HepG2 (cell line): ENCODE results near the gene ENO3. TPM values are rescaled to one million over a fixed set of nuclear protein-coding genes. Genes with fewer than 3 reads are reported as not detected.

Source experiments
- AGO1 ChIP-seq: fragments of 200-400 bp; formaldehyde crosslinking; IDR thresholded peaks from 2 replicates; pipeline ENCODE4 v1.6.1; 2017; ENCODE audit warnings: mild to moderate bottlenecking, low read depth, low read length, moderate library complexity; ENCODE audit not compliant: poor library complexity, severe bottlenecking
- DPF2 ChIP-seq: sonication (generic); formaldehyde crosslinking; IDR thresholded peaks from 2 replicates; pipeline ENCODE4 v1.4.0; 2020; ENCODE audit warnings: mild to moderate bottlenecking, low read depth, missing genetic modification reagents, borderline replicate concordance
- ELF3 ChIP-seq: IDR thresholded peaks from 2 replicates; pipeline ENCODE4 v1.6.1; 2016; ENCODE audit warnings: missing genetic modification reagents, missing compliant biosample characterization
- HCFC1 ChIP-seq: fragments of 150-350 bp; IDR thresholded peaks from 2 replicates; pipeline ENCODE4 v1.6.1; 2014; ENCODE audit warnings: low read depth, low read length
- HDAC2 ChIP-seq: sonication (generic); formaldehyde crosslinking; IDR thresholded peaks from 2 replicates; pipeline ENCODE4 v1.4.0; 2020; ENCODE audit warnings: missing genetic modification reagents
- HNRNPK ChIP-seq: fragments of 200-400 bp; formaldehyde crosslinking; IDR thresholded peaks from 2 replicates; pipeline ENCODE4 v1.6.1; 2018; ENCODE audit warnings: low read length, low read depth, moderate library complexity, mild to moderate bottlenecking; ENCODE audit not compliant: poor library complexity, severe bottlenecking
- HOXD1 ChIP-seq: sonication (generic); formaldehyde crosslinking; IDR thresholded peaks from 2 replicates; pipeline ENCODE4 v1.5.0; 2020; ENCODE audit warnings: missing genetic modification reagents
- MTF1 ChIP-seq: sonication (generic); formaldehyde crosslinking; IDR thresholded peaks from 2 replicates; pipeline ENCODE4 v1.5.0; 2020; ENCODE audit warnings: missing genetic modification reagents
- MXI1 ChIP-seq: IDR thresholded peaks from 3 replicates; pipeline ENCODE4 v1.6.1; 2012; ENCODE audit warnings: low read depth, low read length, inconsistent platforms, borderline replicate concordance
- NFYB ChIP-seq: sonication (generic); formaldehyde crosslinking; IDR thresholded peaks from 2 replicates; pipeline ENCODE4 v1.4.0; 2020; ENCODE audit warnings: missing genetic modification reagents
- RBFOX2 ChIP-seq: fragments of 200-400 bp; formaldehyde crosslinking; IDR thresholded peaks from 2 replicates; pipeline ENCODE4 v1.6.1; 2017; ENCODE audit warnings: low read depth, mild to moderate bottlenecking, low read length
- SALL1 ChIP-seq: sonication (generic); formaldehyde crosslinking; IDR thresholded peaks from 2 replicates; pipeline ENCODE4 v1.8.0; 2022; ENCODE audit warnings: mild to moderate bottlenecking, missing genetic modification reagents
- SPEN ChIP-seq: sonication (generic); formaldehyde crosslinking; IDR thresholded peaks from 2 replicates; pipeline ENCODE4 v1.5.1; 2020; ENCODE audit warnings: low read depth, mild to moderate bottlenecking, missing genetic modification reagents
- TOPORS ChIP-seq: sonication (generic); formaldehyde crosslinking; IDR thresholded peaks from 2 replicates; pipeline ENCODE4 v1.8.0; 2023; ENCODE audit warnings: mild to moderate bottlenecking, missing genetic modification reagents
- TSC22D2 ChIP-seq: sonication (generic); formaldehyde crosslinking; IDR thresholded peaks from 2 replicates; pipeline ENCODE4 v1.5.1; 2020; ENCODE audit warnings: missing genetic modification reagents, mild to moderate bottlenecking, borderline replicate concordance
- XRCC5 ChIP-seq: fragments of 200-400 bp; formaldehyde crosslinking; optimal IDR thresholded peaks from 2 replicates; pipeline ENCODE3; 2017; ENCODE audit warnings: mild to moderate bottlenecking, low read length
- ZBTB1 ChIP-seq: sonication (generic); formaldehyde crosslinking; IDR thresholded peaks from 2 replicates; pipeline ENCODE4 v1.4.0; 2020; ENCODE audit warnings: missing genetic modification reagents, borderline replicate concordance
- ZBTB21 ChIP-seq: sonication (generic); formaldehyde crosslinking; IDR thresholded peaks from 2 replicates; pipeline ENCODE4 v1.4.0; 2020; ENCODE audit warnings: missing genetic modification reagents
- ZIK1 ChIP-seq: sonication (generic); formaldehyde crosslinking; IDR thresholded peaks from 2 replicates; pipeline ENCODE4 v1.5.0; 2020; ENCODE audit warnings: mild to moderate bottlenecking, low read depth, missing genetic modification reagents, borderline replicate concordance
- ZNF589 ChIP-seq: sonication (generic); formaldehyde crosslinking; conservative IDR thresholded peaks from 2 replicates; pipeline ENCODE4 v1.8.0; 2022; ENCODE audit warnings: mild to moderate bottlenecking, moderate library complexity, missing genetic modification reagents
- ZNF670 ChIP-seq: sonication (generic); formaldehyde crosslinking; IDR thresholded peaks from 2 replicates; pipeline ENCODE4 v1.8.0; 2022; ENCODE audit warnings: mild to moderate bottlenecking, missing genetic modification reagents, borderline replicate concordance
- ZSCAN30 ChIP-seq: sonication (generic); formaldehyde crosslinking; IDR thresholded peaks from 2 replicates; pipeline ENCODE4 v1.5.0; 2020; ENCODE audit warnings: mild to moderate bottlenecking, missing genetic modification reagents
- ZSCAN9 ChIP-seq: IDR thresholded peaks from 2 replicates; pipeline ENCODE4 v1.6.1; 2016; ENCODE audit warnings: borderline replicate concordance
- polyA plus RNA-seq, 8 experiments: library from polyadenylated mRNA; depleted of rRNA in 3 of 8; stranded (reverse) in 7 of 8; unstranded in 1 of 8; fragments of >200 nt; fragmentation: Illumina TruSeq in 4 of 8; extraction: Trizol in 4 of 8; gene quantifications; 2 replicates each; pipeline versions ENCODE4 v1.2.1 to v1.2.3, GENCODE V29; 2011 to 2016; ENCODE audit warnings: low read depth in 4 of 8, missing spikeins in 1 of 8, mixed read lengths in 1 of 8; ENCODE audit not compliant: insufficient read depth in 1 of 8
- total RNA-seq, 5 experiments: library from RNA; depleted of rRNA; stranded (reverse); fragments of >200 nt; fragmentation: Illumina TruSeq; extraction: Trizol; gene quantifications; 2 replicates each; pipeline ENCODE4 v1.2.3, GENCODE V29; 2016; ENCODE audit warnings: low read depth in 1 of 5
- TF ChIP-seq, protein P1 (sequence below), 2 experiments: fragments of 450-650 bp in 1 of 2; sonication (generic) in 1 of 2; formaldehyde crosslinking; IDR thresholded peaks; 2 replicates each; pipeline versions ENCODE4 v1.5.0 to v1.8.0; 2020 to 2022; ENCODE audit warnings: mild to moderate bottlenecking in 1 of 2, missing genetic modification reagents in 1 of 2
- TF ChIP-seq, protein P2 (sequence below): sonication (generic); formaldehyde crosslinking; IDR thresholded peaks from 2 replicates; pipeline ENCODE4 v1.4.0; 2020; ENCODE audit warnings: mild to moderate bottlenecking, missing genetic modification reagents

ENO3 gene
- total and polyA plus RNA-seq, 2 of the 13 experiments (the other 11 are each of a cell fraction or from before 2014, with no cell fraction given) = 59.8 to 69.8 TPM

DNA sequence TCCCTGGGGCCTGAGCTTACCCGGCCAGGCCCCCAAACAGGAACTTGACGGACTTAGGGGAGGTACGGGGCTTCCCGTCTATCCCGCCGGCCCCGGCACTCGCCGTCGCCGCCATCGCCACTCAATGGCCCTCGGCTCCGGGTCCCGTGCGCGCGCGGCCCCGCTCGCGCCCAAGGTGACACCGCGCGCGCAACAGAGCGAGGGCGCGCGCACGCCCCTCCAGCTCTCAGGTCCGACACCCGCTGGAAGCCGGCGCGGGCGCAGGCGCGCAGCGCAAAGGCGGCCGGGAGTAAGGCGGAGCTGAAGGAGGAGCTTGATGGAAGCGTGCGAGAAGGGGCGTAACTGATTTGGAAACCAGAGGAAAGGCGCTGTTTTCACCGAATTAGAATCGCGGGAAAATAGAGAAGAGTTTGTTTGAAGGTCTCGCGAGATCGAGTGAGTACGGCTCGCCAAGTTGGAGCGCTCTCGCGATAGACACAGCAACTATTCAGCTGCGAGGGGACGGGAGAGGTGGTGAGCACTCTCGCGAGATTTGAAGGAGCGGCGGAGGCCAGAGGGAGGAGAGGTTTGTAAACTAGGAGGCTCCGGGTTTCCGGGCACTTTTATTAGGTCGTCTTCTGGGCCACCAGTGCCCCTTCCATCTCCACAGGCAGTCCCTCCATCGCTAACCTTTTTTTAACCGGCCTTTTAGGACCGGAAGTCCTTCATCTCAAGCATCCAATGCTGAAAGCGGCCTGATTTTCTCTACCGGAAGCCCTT is 10.9 kb upstream of the ENO3 start, which contains the start of the genes RNF167 and SLC25A11 (continued):
- TF ChIP-seq TOPORS (CRISPR knock-in tag) = 0 out of 2 replicates have a peak, but pooled peaks have one; percentile 11
- TF ChIP-seq, protein P1, sequence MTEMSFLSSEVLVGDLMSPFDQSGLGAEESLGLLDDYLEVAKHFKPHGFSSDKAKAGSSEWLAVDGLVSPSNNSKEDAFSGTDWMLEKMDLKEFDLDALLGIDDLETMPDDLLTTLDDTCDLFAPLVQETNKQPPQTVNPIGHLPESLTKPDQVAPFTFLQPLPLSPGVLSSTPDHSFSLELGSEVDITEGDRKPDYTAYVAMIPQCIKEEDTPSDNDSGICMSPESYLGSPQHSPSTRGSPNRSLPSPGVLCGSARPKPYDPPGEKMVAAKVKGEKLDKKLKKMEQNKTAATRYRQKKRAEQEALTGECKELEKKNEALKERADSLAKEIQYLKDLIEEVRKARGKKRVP (CRISPR knock-in tag; IDR thresholded peaks at IDR 0.05) = peak in 1 of 2 experiments; percentile 52; a peak in 1 of 4 replicates
- no peak for TF ChIP-seq ZBTB1 (CRISPR knock-in tag)
- TF ChIP-seq XRCC5 = peak; percentile 46
- TF ChIP-seq NFYB (CRISPR knock-in tag) = peak; percentile 71
- TF ChIP-seq TSC22D2 = no peak
- no peak for TF ChIP-seq AGO1
- peak; percentile 86; the same call in 2 of the 3 replicates for TF ChIP-seq MXI1
- no peak for TF ChIP-seq HDAC2 (CRISPR knock-in tag)
- no peak for TF ChIP-seq ZNF589 (CRISPR knock-in tag)
- TF ChIP-seq ZIK1 (CRISPR knock-in tag) = 0 out of 2 replicates have a peak, but pooled peaks have one; percentile 43
- TF ChIP-seq ZBTB21 (CRISPR knock-in tag) = no peak
- no peak for TF ChIP-seq MTF1
- TF ChIP-seq ZNF670 (CRISPR knock-in tag) = no peak; the same call in 1 of the 2 replicates
- no peak for TF ChIP-seq ZSCAN30 (CRISPR knock-in tag)
- peak; percentile 70 for TF ChIP-seq SALL1 (CRISPR knock-in tag)
- TF ChIP-seq SPEN (CRISPR knock-in tag) = peak; percentile 89
- no peak for TF ChIP-seq HCFC1
- TF ChIP-seq RBFOX2 = peak; percentile 97
- peak; percentile 65 for TF ChIP-seq HNRNPK
- no peak for TF ChIP-seq ZSCAN9 (CRISPR knock-in tag)
- TF ChIP-seq, protein P2, sequence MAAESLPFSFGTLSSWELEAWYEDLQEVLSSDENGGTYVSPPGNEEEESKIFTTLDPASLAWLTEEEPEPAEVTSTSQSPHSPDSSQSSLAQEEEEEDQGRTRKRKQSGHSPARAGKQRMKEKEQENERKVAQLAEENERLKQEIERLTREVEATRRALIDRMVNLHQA = no peak
- TF ChIP-seq DPF2 (CRISPR knock-in tag) = no peak
- peak; percentile 10; the same call in 1 of the 2 replicates for TF ChIP-seq ELF3 (CRISPR knock-in tag)
- TF ChIP-seq HOXD1 (CRISPR knock-in tag) = peak; percentile 14; the same call in 1 of the 2 replicates
